Activated CD8-positive, alpha-beta T cell treated with anti-CD3 and anti-CD28 coated beads for 36 hours (primary cell): ENCODE measurements around the gene LSM14A. TPM values are rescaled to one million over a fixed set of nuclear protein-coding genes. Genes with fewer than 3 reads are reported as not detected.
A peak's percentile ranks its signal among the peaks of the same experiment; 100 is the strongest.
"Not testable (repeated sequence)": the region's sequence is repeated elsewhere in the genome, so short reads cannot be mapped to it uniquely, and the experiment has no call there.

ENCODE experiments used
- ATAC-seq: fragments of 200-7000 bp; cut with Tn5 transposase; one replicate; pipeline ENCODE4 v1.10.0; 2021; ENCODE audit warnings: mild to moderate bottlenecking, moderate library complexity
- CTCF ChIA-PET: fragments of 350-600 bp; sonication (Branson Sonifier 250); formaldehyde crosslinking; loops from one replicate; lab custom pipeline; 2021; ENCODE audit warnings: antibody characterized with exemption; lab: Charles Lee
- POLR2A ChIA-PET: fragments of 350-600 bp; sonication (Branson Sonifier 250); formaldehyde crosslinking; loops from one replicate; lab custom pipeline; 2021; ENCODE audit warnings: antibody characterized with exemption; lab: Charles Lee
- DNase-seq: peaks from one replicate; pipeline ENCODE4 v3.0.0-alpha.2; 2020
- H3K27ac Mint-ChIP-seq: one replicate; pipeline ENCODE4 v1.8.0; 2021; ENCODE audit warnings: mild to moderate bottlenecking, mixed read lengths
- H3K27me3 Mint-ChIP-seq: one replicate; pipeline ENCODE4 v1.8.0; 2021; ENCODE audit warnings: mixed read lengths
- H3K36me3 Mint-ChIP-seq: one replicate; pipeline ENCODE4 v1.8.0; 2021; ENCODE audit warnings: low read depth, mixed read lengths
- H3K4me1 Mint-ChIP-seq: one replicate; pipeline ENCODE4 v1.8.0; 2021; ENCODE audit warnings: low read depth, mixed read lengths
- H3K4me3 Mint-ChIP-seq: one replicate; pipeline ENCODE4 v1.8.0; 2021; ENCODE audit warnings: mild to moderate bottlenecking, moderate library complexity, mixed read lengths
- H3K9me3 Mint-ChIP-seq: one replicate; pipeline ENCODE4 v1.8.0; 2021; ENCODE audit warnings: mixed read lengths
- CTCF ChIP-seq: fragments of 200-600 bp; IDR thresholded peaks from one replicate; pipeline ENCODE4 v1.8.0; 2022; ENCODE audit warnings: antibody characterized with exemption, mild to moderate bottlenecking
- intact Hi-C: fragments of 100-400 bp; cut with micrococcal nuclease; formaldehyde crosslinking; loops from one replicate; pipeline ENCODE4 v1.10.0; 2022
- total RNA-seq, 2 experiments: library from RNA; stranded (reverse); gene quantifications; one replicate each; pipeline ENCODE4 v1.2.3, GENCODE V29; 2021

The LSM14A gene
- total RNA-seq, 2 experiments from 2014 or later = 98.6 to 99.3 TPM

DNA sequence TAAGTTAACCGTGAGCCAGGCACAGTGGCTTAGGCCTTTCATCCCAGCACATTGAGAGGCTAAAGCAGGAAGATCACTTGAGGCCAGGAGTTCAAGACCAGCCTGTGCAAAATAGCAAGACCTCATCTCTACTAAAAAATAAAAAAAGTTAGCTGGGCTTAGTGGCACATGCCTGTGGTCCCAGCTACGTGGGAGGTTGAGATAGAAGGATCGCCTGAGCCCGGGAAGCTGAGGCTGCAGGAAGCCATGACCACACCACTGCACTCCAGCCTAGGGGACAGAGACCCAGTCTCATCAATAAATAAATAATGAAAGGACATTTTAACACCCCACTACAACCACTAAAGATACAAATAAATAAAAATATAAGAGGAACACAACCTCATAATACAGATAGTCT lies 21.6 kb downstream of the LSM14A start:
- Mint-ChIP-seq H3K27ac (peak overlapping the region; percentile 36), H3K9me3 (no peaks in the 10 kb centered on the region), H3K36me3 (peaks cover 14% of the 10 kb centered on the region), H3K27me3 (no peaks in the 10 kb centered on the region), H3K4me3 (no peak overlapping the region), H3K4me1 (peaks cover 36% of the 10 kb centered on the region)
- intact Hi-C loops = no loop called here
- ATAC-seq (no peak), DNase-seq (no peak)
- ChIA-PET POLR2A (interaction anchor here (1.0 to 1.3 kb wide), 2 partner anchors 17 to 33 kb away, joined by 3 to 4 read pairs; no protein-coding TSS in a partner anchor), CTCF (interaction anchor here (0.8 to 1.5 kb wide), 4 partner anchors 8 to 152 kb away, joined by 3 read pairs; no protein-coding TSS in a partner anchor)
- no peak for TF ChIP-seq CTCF

GRCh38 chr19:34201133-34201532 lies 28.8 kb downstream of the LSM14A start:
- H3K4me1 Mint-ChIP-seq = peaks cover 2% of the 10 kb centered on the region
- CTCF ChIA-PET = interaction anchor here (0.9 kb wide), 1 partner anchor 136 kb away, joined by 3 read pairs; no protein-coding TSS in a partner anchor
- ATAC-seq = no peak
- no peak for TF ChIP-seq CTCF
- H3K36me3 Mint-ChIP-seq = peaks cover 27% of the 10 kb centered on the region
- no peak overlapping the region for H3K4me3 Mint-ChIP-seq
- no peak for DNase-seq
- POLR2A ChIA-PET = interaction anchor here (1.2 kb wide), 1 partner anchor 21 kb away, joined by 3 read pairs; no protein-coding TSS in a partner anchor
- no peaks in the 10 kb centered on the region for H3K27me3 Mint-ChIP-seq
- no peak overlapping the region for H3K27ac Mint-ChIP-seq
- intact Hi-C loops = no loop called here
- no peaks in the 10 kb centered on the region for H3K9me3 Mint-ChIP-seq

GRCh38 chr19:34205324-34205723 lies 33.0 kb downstream of the LSM14A start:
- CTCF ChIA-PET = interaction anchor here (1.1 to 1.6 kb wide), 5 partner anchors 16 to 163 kb away, joined by 3 to 5 read pairs (median 3); no protein-coding TSS in a partner anchor
- POLR2A ChIA-PET, H3K4me3 Mint-ChIP-seq, H3K4me1 Mint-ChIP-seq, H3K9me3 Mint-ChIP-seq, H3K27me3 Mint-ChIP-seq, H3K27ac Mint-ChIP-seq, DNase-seq, ATAC-seq, intact Hi-C loops: not testable (repeated sequence)
- H3K36me3 Mint-ChIP-seq = peaks cover 21% of the 10 kb centered on the region

DNA sequence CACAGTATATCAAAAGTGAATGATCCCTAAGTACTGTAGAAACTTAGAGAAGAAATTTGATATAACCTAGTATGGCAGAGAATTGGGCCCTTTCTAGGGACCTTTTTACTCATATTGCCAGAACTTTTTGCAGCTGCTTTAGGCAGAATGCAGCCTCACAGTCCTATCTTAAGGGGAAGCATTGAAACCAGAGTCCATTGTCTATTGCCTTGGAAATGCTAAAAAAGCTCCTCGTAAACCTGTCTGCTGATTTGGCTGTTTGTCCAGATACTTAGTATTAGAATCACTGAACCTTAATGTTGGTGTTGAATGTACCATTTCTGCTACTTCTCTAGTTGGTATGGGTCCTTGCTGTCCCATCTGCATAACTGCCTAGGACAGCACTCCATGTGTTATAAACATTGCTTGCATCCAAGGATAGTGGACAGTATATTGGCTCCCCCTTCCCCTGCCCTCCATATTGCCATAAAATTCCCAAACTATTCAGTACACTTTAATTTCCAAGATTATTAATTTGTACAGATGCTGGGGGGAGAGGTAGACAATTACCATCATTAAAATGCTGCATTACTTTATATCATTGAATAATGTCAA lies 36.1 kb downstream of the LSM14A start:
- Mint-ChIP-seq H3K9me3 (no peaks in the 10 kb centered on the region), H3K27me3 (no peaks in the 10 kb centered on the region), H3K36me3 (peaks cover 17% of the 10 kb centered on the region), H3K27ac (no peak overlapping the region), H3K4me1 (no peaks in the 10 kb centered on the region), H3K4me3 (no peak overlapping the region)
- intact Hi-C loops = no loop called here
- no peak for TF ChIP-seq CTCF
- DNase-seq (no peak), ATAC-seq (no peak)
- ChIA-PET POLR2A (interaction anchor here (1.2 to 2.2 kb wide), 2 partner anchors 25 to 35 kb away, joined by 4 to 5 read pairs; no protein-coding TSS in a partner anchor), CTCF (interaction anchor here (1.2 to 3.3 kb wide), 3 partner anchors 11 to 138 kb away, joined by 4 to 11 read pairs (median 10); no protein-coding TSS in a partner anchor)

DNA sequence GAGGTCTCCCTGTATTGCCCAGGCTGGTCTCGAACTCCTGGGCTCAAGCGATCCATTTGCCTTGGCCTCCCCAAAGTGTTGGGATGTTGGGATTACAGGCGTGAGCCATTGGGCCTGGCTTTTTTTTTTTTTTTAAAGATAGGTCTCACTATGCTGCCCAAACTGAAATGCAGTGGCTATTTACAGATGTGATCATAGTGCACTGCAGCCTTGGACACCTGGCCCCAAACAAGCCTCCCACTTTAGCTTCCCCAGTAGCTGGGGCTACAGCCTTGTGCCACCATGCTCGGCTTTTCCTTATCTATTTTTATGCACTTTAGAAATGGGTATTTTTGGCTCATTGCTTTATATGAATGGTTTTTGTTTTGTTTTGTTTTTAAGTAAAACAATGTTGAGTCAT lies 37.4 kb downstream of the LSM14A start:
- H3K36me3 Mint-ChIP-seq = peaks cover 17% of the 10 kb centered on the region
- intact Hi-C loops = no loop called here
- ChIA-PET CTCF (interaction anchor here (0.9 to 3.3 kb wide), 7 partner anchors 10 to 137 kb away, joined by 3 to 11 read pairs (median 4); no protein-coding TSS in a partner anchor), POLR2A (interaction anchor here (2.2 kb wide), 1 partner anchor 36 kb away, joined by 5 read pairs; no protein-coding TSS in a partner anchor)
- ATAC-seq = no peak
- no peak overlapping the region for H3K4me3 Mint-ChIP-seq
- no peaks in the 10 kb centered on the region for H3K9me3 Mint-ChIP-seq
- no peaks in the 10 kb centered on the region for H3K27me3 Mint-ChIP-seq
- no peak for TF ChIP-seq CTCF
- no peak overlapping the region for H3K27ac Mint-ChIP-seq
- H3K4me1 Mint-ChIP-seq = no peaks in the 10 kb centered on the region
- DNase-seq = no peak
